HG03196 (cell line): ENCODE results near the gene FER.
A peak's percentile ranks its signal among the peaks of the same experiment; 100 is the strongest.

ENCODE experiments used
- ATAC-seq: cut with Tn5 transposase; IDR thresholded peaks from one replicate; pipeline ENCODE4 v1.9.1; 2021; ENCODE audit not compliant: unreplicated experiment

Gene FER

GRCh38 chr5:109168151-109168550 is 420.5 kb downstream of the FER start:
- ATAC-seq: no peak

GRCh38 chr5:109170629-109171350 is 423.1 kb downstream of the FER start:
- no peak for ATAC-seq

- ATAC-seq: peak; percentile 63
Measured at GRCh38 chr5:109171437-109172073, 423.9 kb downstream of the FER start.

- ATAC-seq: no peak
Measured at GRCh38 chr5:109173036-109173794, 425.5 kb downstream of the FER start.

GRCh38 chr5:109177227-109177626 is 429.5 kb downstream of the FER start:
- no peak for ATAC-seq

- ATAC-seq: no peak
Measured at GRCh38 chr5:109177782-109178181, 430.1 kb downstream of the FER start.

- no peak for ATAC-seq
Measured at GRCh38 chr5:109180668-109181067, 433.0 kb downstream of the FER start.

GRCh38 chr5:109186759-109187158 is 439.1 kb downstream of the FER start:
- ATAC-seq: no peak

- no peak for ATAC-seq
Measured at GRCh38 chr5:109191153-109191558, 443.5 kb downstream of the FER start.

GRCh38 chr5:109192027-109192426 is 444.3 kb downstream of the FER start:
- ATAC-seq: no peak

GRCh38 chr5:109192555-109193281 is 445.0 kb downstream of the FER start:
- ATAC-seq: no peak

- no peak for ATAC-seq
Measured at GRCh38 chr5:109195667-109196066, 448.0 kb downstream of the FER start.

- no peak for ATAC-seq
Measured at GRCh38 chr5:109196087-109196822, 448.6 kb downstream of the FER start.

GRCh38 chr5:109196823-109197160 is 449.1 kb downstream of the FER start:
- ATAC-seq: no peak

- ATAC-seq: no peak
Measured at GRCh38 chr5:109199289-109199688, 451.6 kb downstream of the FER start.

- no peak for ATAC-seq
Measured at GRCh38 chr5:109199799-109200620, 452.3 kb downstream of the FER start.

- no peak for ATAC-seq
Measured at GRCh38 chr5:109215040-109215439, 467.3 kb downstream of the FER start.

- no peak for ATAC-seq
Measured at GRCh38 chr5:109218818-109219217, 471.1 kb downstream of the FER start.

- no peak for ATAC-seq
Measured at GRCh38 chr5:109223531-109223930, 475.8 kb downstream of the FER start.
